A549 (cell line): Measurements from ENCODE around the gene TRIO. TPM values are rescaled to one million over a fixed set of nuclear protein-coding genes. Genes with fewer than 3 reads are reported as not detected.

Source experiments
- ATAC-seq, 2 experiments: fragments of 200-7000 bp in 1 of 2; fragments of >200 bp in 1 of 2; cut with Nextera tagmentation in 1 of 2; cut with Tn5 transposase in 1 of 2; 3 replicates each; pipeline versions ENCODE4 v1.8.0 to v1.9.1; 2018 to 2020; ENCODE audit warnings: mild to moderate bottlenecking in 1 of 2, moderate library complexity in 1 of 2
- CTCF ChIA-PET: fragments of 300-600 bp; sonication (Branson Sonifier 250); formaldehyde crosslinking; extraction: SDS; loops from one replicate; lab custom pipeline; 2021; ENCODE audit warnings: antibody characterized with exemption, inconsistent platforms; lab: Yijun Ruan, JAX
- POLR2A ChIA-PET: fragments of 350-600 bp; formaldehyde crosslinking; extraction: SDS; loops from one replicate; lab custom pipeline; 2021; ENCODE audit warnings: antibody characterized with exemption, inconsistent platforms; lab: Yijun Ruan, JAX
- DNase-seq, 2 experiments: peaks; one replicate each; pipeline versions ENCODE4 v3.0.0 to v3.0.0-alpha.2; 2011 to 2016; ENCODE audit warnings: low read depth in 1 of 2, low spot score in 1 of 2
- FAIRE-seq: peaks from 2 replicates; lab custom pipeline; 2011; peaks lifted over from hg19 to GRCh38; lab: Jason Lieb, UNC
- H3K27ac ChIP-seq, 2 experiments: fragments of >200 bp; sonication (Bioruptor Twin); formaldehyde crosslinking; 3 replicates each; pipeline ENCODE4 v1.5.1; 2016 to 2017
- H3K4me1 ChIP-seq: fragments of >200 bp; sonication (Bioruptor Twin); formaldehyde crosslinking; 3 replicates; pipeline ENCODE4 v1.6.1; 2016
- H3K4me2 ChIP-seq: fragments of >200 bp; sonication (Bioruptor Twin); formaldehyde crosslinking; 3 replicates; pipeline ENCODE4 v1.6.1; 2016
- H3K4me3 ChIP-seq: fragments of >200 bp; sonication (Bioruptor Twin); formaldehyde crosslinking; 3 replicates; pipeline ENCODE4 v1.5.1; 2016
- H3K9me3 ChIP-seq: fragments of >200 bp; sonication (Bioruptor Twin); formaldehyde crosslinking; 3 replicates; pipeline ENCODE4 v1.6.1; 2016
- BHLHE40 ChIP-seq: IDR thresholded peaks from 2 replicates; pipeline ENCODE4 v1.6.1; 2012; ENCODE audit warnings: low read depth, low read length, inconsistent platforms
- CBX2 ChIP-seq: fragments of 200-600 bp; sonication (generic); IDR thresholded peaks from 2 replicates; pipeline ENCODE4 v1.6.1; 2016; ENCODE audit warnings: low read depth, mild to moderate bottlenecking, borderline replicate concordance
- CEBPB ChIP-seq, 2 experiments: fragments of >200 bp in 1 of 2; sonication (Bioruptor Twin) in 1 of 2; formaldehyde crosslinking in 1 of 2; IDR thresholded peaks; 2 replicates each; pipeline ENCODE4 v1.6.1; 2012 to 2016
- EHMT2 ChIP-seq: fragments of 200-600 bp; sonication (generic); IDR thresholded peaks from 2 replicates; pipeline ENCODE4 v1.6.1; 2016; ENCODE audit warnings: antibody characterized with exemption, low read depth, mild to moderate bottlenecking, moderate library complexity
- ESRRA ChIP-seq: fragments of 150-350 bp; IDR thresholded peaks from 2 replicates; pipeline ENCODE4 v1.6.1; 2014; ENCODE audit warnings: mild to moderate bottlenecking, low read length, borderline replicate concordance
- FOXS1 ChIP-seq: fragments of 250-450 bp; sonication (Bioruptor Pico); IDR thresholded peaks from 2 replicates; pipeline ENCODE4 v1.5.0; 2020; ENCODE audit warnings: mild to moderate bottlenecking, moderate library complexity
- GATA3 ChIP-seq: IDR thresholded peaks from 2 replicates; pipeline ENCODE4 v1.6.1; 2012; ENCODE audit warnings: borderline replicate concordance
- HDAC2 ChIP-seq: fragments of 200-600 bp; sonication (generic); IDR thresholded peaks from 2 replicates; pipeline ENCODE4 v1.6.1; 2016
- HEYL ChIP-seq: fragments of 250-450 bp; sonication (Bioruptor Pico); IDR thresholded peaks from 2 replicates; pipeline ENCODE4 v1.8.0; 2021; ENCODE audit warnings: mild to moderate bottlenecking, moderate library complexity
- HOXB13 ChIP-seq: fragments of 250-450 bp; sonication (Bioruptor Pico); IDR thresholded peaks from 2 replicates; pipeline ENCODE4 v1.5.0; 2020; ENCODE audit warnings: low read depth, mild to moderate bottlenecking, moderate library complexity
- MAFK ChIP-seq: fragments of 450-650 bp; IDR thresholded peaks from 2 replicates; pipeline ENCODE4 v1.6.1; 2014; ENCODE audit not compliant: partially characterized antibody
- MAX ChIP-seq: IDR thresholded peaks from 2 replicates; pipeline ENCODE4 v1.6.1; 2012
- NFE2L2 ChIP-seq: fragments of 150-350 bp; conservative IDR thresholded peaks from 2 replicates; pipeline ENCODE4 v1.6.1; 2014; ENCODE audit warnings: low read length
- NPAS2 ChIP-seq: fragments of 250-450 bp; sonication (Bioruptor Pico); IDR thresholded peaks from 2 replicates; pipeline ENCODE4 v1.8.0; 2022; ENCODE audit warnings: mild to moderate bottlenecking, moderate library complexity, borderline replicate concordance
- POLR2A ChIP-seq: IDR thresholded peaks from 2 replicates; pipeline ENCODE4 v1.6.1; 2012; ENCODE audit warnings: mild to moderate bottlenecking, low read length
- RCOR1 ChIP-seq: fragments of 150-350 bp; IDR thresholded peaks from 2 replicates; pipeline ENCODE4 v1.6.1; 2014; ENCODE audit warnings: antibody characterized with exemption, low read length, low read depth
- RFX5 ChIP-seq: fragments of 450-650 bp; IDR thresholded peaks from 2 replicates; pipeline ENCODE4 v1.7.1; 2014; ENCODE audit warnings: antibody characterized with exemption, mild to moderate bottlenecking, moderate library complexity
- RNF2 ChIP-seq: fragments of 200-600 bp; sonication (generic); IDR thresholded peaks from 2 replicates; pipeline ENCODE4 v1.6.1; 2016; ENCODE audit warnings: low read depth, mild to moderate bottlenecking, antibody characterized with exemption, moderate library complexity, borderline replicate concordance
- SMC3 ChIP-seq: fragments of >200 bp; sonication (Bioruptor Twin); formaldehyde crosslinking; IDR thresholded peaks from 3 replicates; pipeline ENCODE4 v1.6.1; 2018; ENCODE audit warnings: inconsistent platforms
- SREBF2 ChIP-seq: fragments of 450-650 bp; IDR thresholded peaks from 2 replicates; pipeline ENCODE4 v1.6.1; 2014; ENCODE audit warnings: mild to moderate bottlenecking, moderate library complexity
- TP53 ChIP-seq: fragments of 250-450 bp; sonication (Bioruptor Pico); IDR thresholded peaks from 2 replicates; pipeline ENCODE4 v1.5.0; 2021; ENCODE audit warnings: mild to moderate bottlenecking, moderate library complexity
- ZFP36 ChIP-seq: fragments of 450-650 bp; IDR thresholded peaks from 2 replicates; pipeline ENCODE4 v1.6.1; 2014; ENCODE audit warnings: borderline replicate concordance; ENCODE audit not compliant: partially characterized antibody
- ZNF302 ChIP-seq: fragments of 250-450 bp; sonication (Bioruptor Pico); IDR thresholded peaks from 2 replicates; pipeline ENCODE4 v1.9.0; 2021; ENCODE audit warnings: inconsistent platforms, mild to moderate bottlenecking, moderate library complexity
- ZSCAN20 ChIP-seq: fragments of 250-450 bp; sonication (Bioruptor Pico); IDR thresholded peaks from 2 replicates; pipeline ENCODE4 v1.8.0; 2022; ENCODE audit warnings: mild to moderate bottlenecking, moderate library complexity
- WGBS: methylation state at CpG from one replicate; pipeline ENCODE4 v1.1.6; 2017; ENCODE audit errors: missing lambda C conversion rate; 5-methylcytosine and 5-hydroxymethylcytosine counted together
- polyA plus RNA-seq, 4 experiments: library from polyadenylated mRNA; depleted of rRNA in 3 of 4; stranded (reverse); fragments of >200 nt; fragmentation: RNase III in 1 of 4; extraction: RNeasy Plus Mini Kit Qiagen cat#74134 plus additional on column Dnase treatment in 1 of 4; gene quantifications; 2 replicates in 3 of 4; 3 replicates in 1 of 4; pipeline ENCODE4 v1.2.3, GENCODE V29; 2011 to 2017
- TF ChIP-seq, protein P1 (sequence below): fragments of >200 bp; sonication (Bioruptor Twin); formaldehyde crosslinking; IDR thresholded peaks from 3 replicates; pipeline ENCODE4 v1.6.1; 2016
- TF ChIP-seq, protein P2 (sequence below): fragments of 250-450 bp; sonication (Bioruptor Pico); IDR thresholded peaks from 2 replicates; pipeline ENCODE4 v1.5.0; 2020; ENCODE audit warnings: low read depth, mild to moderate bottlenecking, moderate library complexity
- TF ChIP-seq, protein P3 (sequence below): IDR thresholded peaks from 2 replicates; pipeline ENCODE4 v1.6.1; 2012; ENCODE audit warnings: low read depth, borderline replicate concordance

TRIO gene
- polyA plus RNA-seq, 2 of the 4 experiments (the other 2 are of a cell fraction), result 47.5 to 79.0 TPM

- ATAC-seq (no peak), DNase-seq (no peak), FAIRE-seq (no peak)
- H3K9me3 ChIP-seq, result no peaks in the 10 kb centered on the region
- ChIA-PET CTCF (interaction anchor here (1.0 to 1.7 kb wide), 4 partner anchors 12 to 363 kb away, joined by 3 to 7 read pairs (median 4); no protein-coding TSS in a partner anchor), POLR2A (no interaction called here)
- TF ChIP-seq HDAC2 (no peak), ZSCAN20 (CRISPR knock-in tag) (no peak), GATA3 (no peak), BHLHE40 (no peak), RCOR1 (no peak), SMC3 (no peak), ZNF302 (CRISPR knock-in tag) (no peak), CBX2 (no peak)
- TF ChIP-seq, protein P1, sequence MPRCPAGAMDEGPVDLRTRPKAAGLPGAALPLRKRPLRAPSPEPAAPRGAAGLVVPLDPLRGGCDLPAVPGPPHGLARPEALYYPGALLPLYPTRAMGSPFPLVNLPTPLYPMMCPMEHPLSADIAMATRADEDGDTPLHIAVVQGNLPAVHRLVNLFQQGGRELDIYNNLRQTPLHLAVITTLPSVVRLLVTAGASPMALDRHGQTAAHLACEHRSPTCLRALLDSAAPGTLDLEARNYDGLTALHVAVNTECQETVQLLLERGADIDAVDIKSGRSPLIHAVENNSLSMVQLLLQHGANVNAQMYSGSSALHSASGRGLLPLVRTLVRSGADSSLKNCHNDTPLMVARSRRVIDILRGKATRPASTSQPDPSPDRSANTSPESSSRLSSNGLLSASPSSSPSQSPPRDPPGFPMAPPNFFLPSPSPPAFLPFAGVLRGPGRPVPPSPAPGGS, result no peak
- H3K27ac ChIP-seq, result no peak overlapping the region
- WGBS, result 91% methylated on average over 11 of the region's 11 CpGs
- H3K4me2 ChIP-seq, result no peak overlapping the region
- no peaks in the 10 kb centered on the region for H3K4me1 ChIP-seq
- H3K4me3 ChIP-seq, result no peak overlapping the region
These were observed 196.3 kb downstream of the TRIO start for GRCh38 chr5:14339468-14339867.

GRCh38 chr5:14341571-14342230, 198.6 kb downstream of the TRIO start:
- Histone ChIP-seq H3K27ac (no peak overlapping the region; a peak in 1 of 6 replicates), H3K4me2 (no peak overlapping the region), H3K4me3 (no peak overlapping the region), H3K4me1 (no peaks in the 10 kb centered on the region), H3K9me3 (no peaks in the 10 kb centered on the region)
- TF ChIP-seq TP53 (CRISPR knock-in tag) (no peak), EHMT2 (no peak), POLR2A (no peak), HEYL (no peak), MAX (no peak), RCOR1 (no peak), ZFP36 (no peak), ESRRA (no peak), ZSCAN20 (CRISPR knock-in tag) (no peak)
- TF ChIP-seq, protein P2, sequence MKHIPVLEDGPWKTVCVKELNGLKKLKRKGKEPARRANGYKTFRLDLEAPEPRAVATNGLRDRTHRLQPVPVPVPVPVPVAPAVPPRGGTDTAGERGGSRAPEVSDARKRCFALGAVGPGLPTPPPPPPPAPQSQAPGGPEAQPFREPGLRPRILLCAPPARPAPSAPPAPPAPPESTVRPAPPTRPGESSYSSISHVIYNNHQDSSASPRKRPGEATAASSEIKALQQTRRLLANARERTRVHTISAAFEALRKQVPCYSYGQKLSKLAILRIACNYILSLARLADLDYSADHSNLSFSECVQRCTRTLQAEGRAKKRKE, result no peak
- TF ChIP-seq, protein P1, result no peak
- FAIRE-seq (no peak), DNase-seq (no peak), ATAC-seq (no peak)
- 90% methylated on average over 3 of the region's 4 CpGs for WGBS
- ChIA-PET CTCF (interaction anchor here (0.6 to 2.2 kb wide), 3 partner anchors 9 to 24 kb away, joined by 3 to 8 read pairs (median 3); no protein-coding TSS in a partner anchor), POLR2A (interaction anchor here (0.6 kb wide), 1 partner anchor 50 kb away, joined by 5 read pairs; no protein-coding TSS in a partner anchor)

- H3K27ac ChIP-seq, result no peak overlapping the region
- 71% methylated on average over 3 of the region's 3 CpGs for WGBS
- TF ChIP-seq FOXS1 (CRISPR knock-in tag), result no peak
- TF ChIP-seq ZNF302 (CRISPR knock-in tag), result no peak
- TF ChIP-seq, protein P1, result no peak
- TF ChIP-seq SREBF2, result no peak
- no peak for TF ChIP-seq RNF2
- no peak for TF ChIP-seq SMC3
- TF ChIP-seq NFE2L2, result no peak
- TF ChIP-seq RFX5, result no peak
- TF ChIP-seq MAFK, result no peak
- no peak for TF ChIP-seq ZFP36
- no peak for TF ChIP-seq HDAC2
- no peak for TF ChIP-seq CEBPB (IDR thresholded peaks at IDR 0.05)
- TF ChIP-seq ESRRA, result no peak
- TF ChIP-seq, protein P2, result no peak
- TF ChIP-seq HOXB13 (CRISPR knock-in tag), result no peak
- TF ChIP-seq, protein P3, sequence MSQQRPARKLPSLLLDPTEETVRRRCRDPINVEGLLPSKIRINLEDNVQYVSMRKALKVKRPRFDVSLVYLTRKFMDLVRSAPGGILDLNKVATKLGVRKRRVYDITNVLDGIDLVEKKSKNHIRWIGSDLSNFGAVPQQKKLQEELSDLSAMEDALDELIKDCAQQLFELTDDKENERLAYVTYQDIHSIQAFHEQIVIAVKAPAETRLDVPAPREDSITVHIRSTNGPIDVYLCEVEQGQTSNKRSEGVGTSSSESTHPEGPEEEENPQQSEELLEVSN, result no peak
- TF ChIP-seq NPAS2 (CRISPR knock-in tag), result no peak
These were observed 199.2 kb downstream of the TRIO start for GRCh38 chr5:14342306-14342705.

More at GRCh38 chr5:14342306-14342705, 199.2 kb downstream of the TRIO start:
- no peaks in the 10 kb centered on the region for H3K4me1 ChIP-seq
- ChIA-PET CTCF (interaction anchor here (0.6 to 2.2 kb wide), 3 partner anchors 8 to 24 kb away, joined by 3 to 8 read pairs (median 3); no protein-coding TSS in a partner anchor), POLR2A (no interaction called here)
- peak; percentile 24 to 47; a peak in 2 of 6 replicates for ATAC-seq
- DNase-seq, result no peak
- H3K4me2 ChIP-seq, result no peak overlapping the region
- no peak for FAIRE-seq
- no peaks in the 10 kb centered on the region for H3K9me3 ChIP-seq
- no peak overlapping the region for H3K4me3 ChIP-seq
